SK-N-SH (cell line): Measurements from ENCODE around the gene PDE4D.

Experiments used
- ELF1 ChIP-seq: IDR thresholded peaks from 2 replicates; pipeline ENCODE4 v1.4.0; 2012
- EP300 ChIP-seq, 2 experiments: IDR thresholded peaks; 2 replicates each; pipeline versions ENCODE4 v1.4.0 to v1.6.1; 2012; ENCODE audit warnings: borderline replicate concordance in 1 of 2, low read depth in 1 of 2, low read length in 1 of 2
- EZH2phosphoT487 ChIP-seq: fragments of 200-600 bp; sonication (generic); IDR thresholded peaks from 2 replicates; pipeline ENCODE4 v1.6.1; 2017; ENCODE audit warnings: low read depth, mixed run types, mild to moderate bottlenecking, antibody characterized with exemption, moderate library complexity, borderline replicate concordance
- FOXJ3 ChIP-seq: sonication (generic); formaldehyde crosslinking; IDR thresholded peaks from 2 replicates; pipeline ENCODE4 v1.5.1; 2020; ENCODE audit warnings: mild to moderate bottlenecking, missing genetic modification reagents
- FOXM1 ChIP-seq: IDR thresholded peaks from 2 replicates; pipeline ENCODE4 v1.4.0; 2012; ENCODE audit warnings: low read depth, mild to moderate bottlenecking
- JUND ChIP-seq: IDR thresholded peaks from 2 replicates; pipeline ENCODE4 v1.4.0; 2012
- MXI1 ChIP-seq: IDR thresholded peaks from 2 replicates; pipeline ENCODE4 v1.6.1; 2012; ENCODE audit warnings: mild to moderate bottlenecking, low read depth, low read length, improper control_type of control experiment
- NRF1 ChIP-seq: IDR thresholded peaks from 2 replicates; pipeline ENCODE4 v1.6.1; 2012; ENCODE audit warnings: low read depth, mild to moderate bottlenecking, low read length
- POLR2AphosphoS5 ChIP-seq: IDR thresholded peaks from 2 replicates; pipeline ENCODE4 v1.6.1; 2012; ENCODE audit warnings: low read depth, low read length
- RAD21 ChIP-seq: IDR thresholded peaks from 2 replicates; pipeline ENCODE4 v1.6.1; 2012; ENCODE audit warnings: mild to moderate bottlenecking, low read length
- TAF1 ChIP-seq: IDR thresholded peaks from 2 replicates; pipeline ENCODE4 v1.6.1; 2012; ENCODE audit warnings: low read depth, mild to moderate bottlenecking, low read length, moderate library complexity, borderline replicate concordance
- TF ChIP-seq, protein P1 (sequence below): fragments of 200-600 bp; sonication (generic); IDR thresholded peaks from 2 replicates; pipeline ENCODE4 v1.6.1; 2017; ENCODE audit warnings: antibody characterized with exemption, mild to moderate bottlenecking, moderate library complexity
- TF ChIP-seq, protein P2 (sequence below): IDR thresholded peaks from 2 replicates; pipeline ENCODE4 v1.4.0; 2012; ENCODE audit warnings: low read depth

DNA sequence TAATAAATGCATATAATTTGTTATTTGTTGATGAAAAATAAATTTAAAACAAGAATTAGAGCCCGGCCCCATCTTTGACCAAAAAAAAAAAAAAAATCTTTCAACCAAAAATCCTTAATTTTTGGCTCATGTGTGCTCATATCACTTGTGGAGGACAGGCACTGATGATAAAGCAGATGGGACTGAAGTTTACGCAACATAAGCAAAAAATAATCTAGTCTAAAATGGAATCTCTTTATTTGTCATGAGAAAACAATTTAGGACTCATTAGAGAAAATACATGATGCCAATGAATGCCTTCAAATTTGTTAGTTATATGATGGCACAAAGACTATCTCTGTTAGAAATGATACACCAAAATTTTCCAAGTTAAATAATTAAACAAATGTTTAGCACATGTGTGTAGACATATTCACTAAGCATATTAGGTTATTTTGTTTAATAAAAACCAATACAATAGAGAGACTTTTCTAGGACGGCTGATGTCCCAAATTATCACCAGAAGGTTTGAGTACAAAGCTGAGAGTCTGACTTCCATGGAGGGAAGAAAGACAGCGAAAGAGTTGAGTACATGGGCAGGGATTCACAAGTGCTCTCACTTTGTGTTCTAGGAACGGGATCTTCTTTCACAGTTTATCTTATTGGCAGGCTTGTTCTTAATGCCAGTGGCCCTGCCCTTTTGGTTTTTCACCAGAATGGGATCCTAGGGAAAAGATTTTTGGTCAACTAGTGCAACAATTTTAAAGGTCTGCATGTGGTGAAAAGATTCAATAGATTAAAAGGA, 689.2 kb downstream of the PDE4D start:
- TF ChIP-seq, protein P1, sequence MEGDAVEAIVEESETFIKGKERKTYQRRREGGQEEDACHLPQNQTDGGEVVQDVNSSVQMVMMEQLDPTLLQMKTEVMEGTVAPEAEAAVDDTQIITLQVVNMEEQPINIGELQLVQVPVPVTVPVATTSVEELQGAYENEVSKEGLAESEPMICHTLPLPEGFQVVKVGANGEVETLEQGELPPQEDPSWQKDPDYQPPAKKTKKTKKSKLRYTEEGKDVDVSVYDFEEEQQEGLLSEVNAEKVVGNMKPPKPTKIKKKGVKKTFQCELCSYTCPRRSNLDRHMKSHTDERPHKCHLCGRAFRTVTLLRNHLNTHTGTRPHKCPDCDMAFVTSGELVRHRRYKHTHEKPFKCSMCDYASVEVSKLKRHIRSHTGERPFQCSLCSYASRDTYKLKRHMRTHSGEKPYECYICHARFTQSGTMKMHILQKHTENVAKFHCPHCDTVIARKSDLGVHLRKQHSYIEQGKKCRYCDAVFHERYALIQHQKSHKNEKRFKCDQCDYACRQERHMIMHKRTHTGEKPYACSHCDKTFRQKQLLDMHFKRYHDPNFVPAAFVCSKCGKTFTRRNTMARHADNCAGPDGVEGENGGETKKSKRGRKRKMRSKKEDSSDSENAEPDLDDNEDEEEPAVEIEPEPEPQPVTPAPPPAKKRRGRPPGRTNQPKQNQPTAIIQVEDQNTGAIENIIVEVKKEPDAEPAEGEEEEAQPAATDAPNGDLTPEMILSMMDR, result no peak
- TF ChIP-seq FOXM1, result no peak
- TF ChIP-seq EP300 (IDR thresholded peaks at IDR 0.05; ENCODE audit: borderline replicate concordance in 1 of 2, low read depth in 1 of 2, low read length in 1 of 2), result no peak
- no peak for TF ChIP-seq POLR2AphosphoS5
- TF ChIP-seq RAD21, result no peak
- TF ChIP-seq FOXJ3 (CRISPR knock-in tag), result no peak
- TF ChIP-seq EZH2phosphoT487, result no peak
- TF ChIP-seq, protein P2, sequence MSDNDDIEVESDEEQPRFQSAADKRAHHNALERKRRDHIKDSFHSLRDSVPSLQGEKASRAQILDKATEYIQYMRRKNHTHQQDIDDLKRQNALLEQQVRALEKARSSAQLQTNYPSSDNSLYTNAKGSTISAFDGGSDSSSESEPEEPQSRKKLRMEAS, result no peak
- no peak for TF ChIP-seq JUND
- TF ChIP-seq MXI1, result no peak
- TF ChIP-seq ELF1, result no peak
- no peak for TF ChIP-seq NRF1
- no peak for TF ChIP-seq TAF1
